Breast epithelium (tissue), 3 donors: ENCODE measurements around the gene DOCK11.

ENCODE experiments used
- POLR2A ChIP-seq: fragments of 450-650 bp; IDR thresholded peaks from one replicate; pipeline ENCODE4 v1.6.1; 2016; ENCODE audit warnings: antibody characterized with exemption, mild to moderate bottlenecking, moderate library complexity
- POLR2AphosphoS5 ChIP-seq, 3 donors: sonication (generic); formaldehyde crosslinking; IDR thresholded peaks; one replicate each; pipeline ENCODE4 v1.6.1; 2017; ENCODE audit warnings: antibody characterized with exemption in 3 of 3
- TF ChIP-seq, protein P1 (sequence below), 3 donors: fragments of 450-650 bp; IDR thresholded peaks; one replicate each; pipeline ENCODE4 v1.5.1; 2016 to 2017; ENCODE audit warnings: antibody characterized with exemption in 3 of 3, mild to moderate bottlenecking in 3 of 3, moderate library complexity in 3 of 3

DNA sequence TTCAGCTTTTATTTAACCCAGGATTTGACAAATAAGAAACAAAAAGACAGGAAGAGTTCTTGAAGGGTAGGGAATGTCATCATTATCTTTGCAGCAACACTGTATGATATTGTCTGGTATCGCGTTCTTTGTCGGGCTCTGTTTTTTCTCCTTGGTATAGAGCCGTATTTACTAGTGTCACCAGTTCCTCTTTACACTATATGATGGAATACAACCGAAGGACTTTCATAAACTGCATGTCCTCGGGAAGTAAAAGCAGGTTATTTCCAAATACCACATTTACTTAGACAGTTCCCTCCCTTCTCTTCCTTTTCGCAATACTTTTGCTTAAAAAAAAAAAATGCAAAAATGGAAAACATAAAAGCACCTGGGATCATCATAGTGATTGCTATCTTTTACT, 135.2 kb downstream of the DOCK11 start:
- TF ChIP-seq POLR2A (no peak), POLR2AphosphoS5 (IDR thresholded peaks at IDR 0.05) (no peak)
- TF ChIP-seq, protein P1, sequence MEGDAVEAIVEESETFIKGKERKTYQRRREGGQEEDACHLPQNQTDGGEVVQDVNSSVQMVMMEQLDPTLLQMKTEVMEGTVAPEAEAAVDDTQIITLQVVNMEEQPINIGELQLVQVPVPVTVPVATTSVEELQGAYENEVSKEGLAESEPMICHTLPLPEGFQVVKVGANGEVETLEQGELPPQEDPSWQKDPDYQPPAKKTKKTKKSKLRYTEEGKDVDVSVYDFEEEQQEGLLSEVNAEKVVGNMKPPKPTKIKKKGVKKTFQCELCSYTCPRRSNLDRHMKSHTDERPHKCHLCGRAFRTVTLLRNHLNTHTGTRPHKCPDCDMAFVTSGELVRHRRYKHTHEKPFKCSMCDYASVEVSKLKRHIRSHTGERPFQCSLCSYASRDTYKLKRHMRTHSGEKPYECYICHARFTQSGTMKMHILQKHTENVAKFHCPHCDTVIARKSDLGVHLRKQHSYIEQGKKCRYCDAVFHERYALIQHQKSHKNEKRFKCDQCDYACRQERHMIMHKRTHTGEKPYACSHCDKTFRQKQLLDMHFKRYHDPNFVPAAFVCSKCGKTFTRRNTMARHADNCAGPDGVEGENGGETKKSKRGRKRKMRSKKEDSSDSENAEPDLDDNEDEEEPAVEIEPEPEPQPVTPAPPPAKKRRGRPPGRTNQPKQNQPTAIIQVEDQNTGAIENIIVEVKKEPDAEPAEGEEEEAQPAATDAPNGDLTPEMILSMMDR (IDR thresholded peaks at IDR 0.05), result no peak
